ENCODE results near the gene DPAGT1. TPM values are rescaled to one million over a fixed set of nuclear protein-coding genes. Genes with fewer than 3 reads are reported as not detected.
A peak's percentile ranks its signal among the peaks of the same experiment; 100 is the strongest.

The DPAGT1 gene
- 36.4 and 37.2 TPM in 2 replicates for total RNA-seq (2014; rRNA removed; shearing (Covaris generic))
- 48.3 and 52.6 TPM in 2 replicates for polyA plus RNA-seq (2016; fragmentation: Nextera tagmentation; extraction: Ambion mirVana)
- long read RNA-seq, transcript DPAGT1-201 (9 exons, 2,205 nt), result major isoform, 14 of 33 reads
- long read RNA-seq, partial matches to known transcripts, result 3 of 33 reads
- long read RNA-seq, other reads (novel, unspliced or antisense), result 15 of 33 reads

DNA sequence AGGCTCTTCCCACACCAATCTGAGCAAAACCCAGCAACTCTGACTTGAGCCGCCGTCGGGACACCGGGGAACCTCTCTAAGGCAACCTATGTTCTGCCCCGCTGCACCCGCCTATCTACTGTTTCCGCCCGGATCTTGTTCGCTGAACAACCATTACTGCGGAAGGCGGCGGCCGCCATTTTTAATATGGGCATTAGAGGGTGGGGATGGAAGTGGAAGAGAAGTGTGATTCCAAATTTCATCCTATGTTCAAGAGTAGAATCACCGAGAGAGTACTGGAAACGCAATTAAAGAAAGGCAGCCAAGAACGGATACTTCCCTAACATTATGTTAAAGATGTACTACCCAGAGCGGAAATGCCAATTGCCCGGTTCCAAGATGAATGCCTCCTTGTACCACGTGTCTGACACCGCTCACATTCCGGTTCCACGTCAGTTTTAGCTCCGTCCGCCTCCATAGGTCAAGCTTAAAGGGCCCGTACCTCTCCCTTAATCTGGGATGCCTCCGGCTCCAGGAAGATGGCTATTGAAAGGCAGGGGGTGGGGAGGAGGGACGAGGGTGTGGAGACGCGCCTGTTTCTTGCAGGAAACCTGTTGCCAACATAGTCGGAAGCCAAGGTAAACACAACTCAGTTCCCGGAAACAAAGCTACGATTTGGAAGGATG lies at the start of gene DPAGT1:
Gene DPAGT1 (minus strand): TSS at position 95 of the 665 bp plus-strand sequence. CDS start 198 bp downstream, outside the sequence.
- Histone ChIP-seq H3K9me2 (ENCODE audit: insufficient read depth) (no peaks in the 10 kb centered on the region), H3K27me3 (ENCODE audit: insufficient read depth) (no peaks in the 10 kb centered on the region), H3K36me3 (ENCODE audit: insufficient read depth) (peaks cover 9% of the 10 kb centered on the region), H3K4me2 (peak within 1 kb of the TSS; percentile 100), H4K20me1 (replicated peaks; ENCODE audit: insufficient read depth) (no peaks in the 10 kb centered on the region), H3F3A (replicated peaks; ENCODE audit: low read depth) (peaks cover 30% of the 10 kb centered on the region), H2AFZ (peak within 1 kb of the TSS; percentile 89), H3K27ac (ENCODE audit: low read depth) (peak within 1 kb of the TSS; percentile 90), H3K79me2 (replicated peaks; ENCODE audit: insufficient read depth) (peaks cover 15% of the 10 kb centered on the region), H3K4me3 (peak within 1 kb of the TSS; percentile 98), H3K4me1 (ENCODE audit: insufficient read depth) (peaks cover 30% of the 10 kb centered on the region)
- DNase-seq (ENCODE audit: low spot score) (peak; percentile 98), ATAC-seq (peak; percentile 87)
- peaks cover 27% of the 10 kb centered on the region for H3K4me1 Mint-ChIP-seq
- H3K27me3 Mint-ChIP-seq (ENCODE audit: insufficient read depth, low read depth, poor library complexity), result peaks cover 11% of the 10 kb centered on the region
- peak within 1 kb of the TSS; percentile 80 for H3K4me3 Mint-ChIP-seq
- peak; percentile 83 for TF ChIP-seq CREB1 (CRISPR knock-in tag; IDR thresholded peaks at IDR 0.05; ENCODE audit: low read depth)
- no peak for TF ChIP-seq POLR2AphosphoS5 (IDR thresholded peaks at IDR 0.05; ENCODE audit: low read depth)
- no peak for TF ChIP-seq NANOG (IDR thresholded peaks at IDR 0.05; ENCODE audit: borderline replicate concordance)
- TF ChIP-seq ZNF114 (CRISPR knock-in tag; IDR thresholded peaks at IDR 0.05), result 0 out of 2 replicates have a peak, but pooled peaks have one; percentile 33
- no peak for TF ChIP-seq EZH2 (IDR thresholded peaks at IDR 0.05; ENCODE audit: low read depth, unreplicated experiment)
- TF ChIP-seq, protein P1, sequence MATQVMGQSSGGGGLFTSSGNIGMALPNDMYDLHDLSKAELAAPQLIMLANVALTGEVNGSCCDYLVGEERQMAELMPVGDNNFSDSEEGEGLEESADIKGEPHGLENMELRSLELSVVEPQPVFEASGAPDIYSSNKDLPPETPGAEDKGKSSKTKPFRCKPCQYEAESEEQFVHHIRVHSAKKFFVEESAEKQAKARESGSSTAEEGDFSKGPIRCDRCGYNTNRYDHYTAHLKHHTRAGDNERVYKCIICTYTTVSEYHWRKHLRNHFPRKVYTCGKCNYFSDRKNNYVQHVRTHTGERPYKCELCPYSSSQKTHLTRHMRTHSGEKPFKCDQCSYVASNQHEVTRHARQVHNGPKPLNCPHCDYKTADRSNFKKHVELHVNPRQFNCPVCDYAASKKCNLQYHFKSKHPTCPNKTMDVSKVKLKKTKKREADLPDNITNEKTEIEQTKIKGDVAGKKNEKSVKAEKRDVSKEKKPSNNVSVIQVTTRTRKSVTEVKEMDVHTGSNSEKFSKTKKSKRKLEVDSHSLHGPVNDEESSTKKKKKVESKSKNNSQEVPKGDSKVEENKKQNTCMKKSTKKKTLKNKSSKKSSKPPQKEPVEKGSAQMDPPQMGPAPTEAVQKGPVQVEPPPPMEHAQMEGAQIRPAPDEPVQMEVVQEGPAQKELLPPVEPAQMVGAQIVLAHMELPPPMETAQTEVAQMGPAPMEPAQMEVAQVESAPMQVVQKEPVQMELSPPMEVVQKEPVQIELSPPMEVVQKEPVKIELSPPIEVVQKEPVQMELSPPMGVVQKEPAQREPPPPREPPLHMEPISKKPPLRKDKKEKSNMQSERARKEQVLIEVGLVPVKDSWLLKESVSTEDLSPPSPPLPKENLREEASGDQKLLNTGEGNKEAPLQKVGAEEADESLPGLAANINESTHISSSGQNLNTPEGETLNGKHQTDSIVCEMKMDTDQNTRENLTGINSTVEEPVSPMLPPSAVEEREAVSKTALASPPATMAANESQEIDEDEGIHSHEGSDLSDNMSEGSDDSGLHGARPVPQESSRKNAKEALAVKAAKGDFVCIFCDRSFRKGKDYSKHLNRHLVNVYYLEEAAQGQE (IDR thresholded peaks at IDR 0.05; ENCODE audit: unreplicated experiment), result peak; percentile 12
- TF ChIP-seq, protein P2, sequence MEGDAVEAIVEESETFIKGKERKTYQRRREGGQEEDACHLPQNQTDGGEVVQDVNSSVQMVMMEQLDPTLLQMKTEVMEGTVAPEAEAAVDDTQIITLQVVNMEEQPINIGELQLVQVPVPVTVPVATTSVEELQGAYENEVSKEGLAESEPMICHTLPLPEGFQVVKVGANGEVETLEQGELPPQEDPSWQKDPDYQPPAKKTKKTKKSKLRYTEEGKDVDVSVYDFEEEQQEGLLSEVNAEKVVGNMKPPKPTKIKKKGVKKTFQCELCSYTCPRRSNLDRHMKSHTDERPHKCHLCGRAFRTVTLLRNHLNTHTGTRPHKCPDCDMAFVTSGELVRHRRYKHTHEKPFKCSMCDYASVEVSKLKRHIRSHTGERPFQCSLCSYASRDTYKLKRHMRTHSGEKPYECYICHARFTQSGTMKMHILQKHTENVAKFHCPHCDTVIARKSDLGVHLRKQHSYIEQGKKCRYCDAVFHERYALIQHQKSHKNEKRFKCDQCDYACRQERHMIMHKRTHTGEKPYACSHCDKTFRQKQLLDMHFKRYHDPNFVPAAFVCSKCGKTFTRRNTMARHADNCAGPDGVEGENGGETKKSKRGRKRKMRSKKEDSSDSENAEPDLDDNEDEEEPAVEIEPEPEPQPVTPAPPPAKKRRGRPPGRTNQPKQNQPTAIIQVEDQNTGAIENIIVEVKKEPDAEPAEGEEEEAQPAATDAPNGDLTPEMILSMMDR (conservative IDR thresholded peaks at IDR 0.05; ENCODE audit: low read depth in 2 of 2), result no peak
- no peak for TF ChIP-seq ZNF331 (CRISPR knock-in tag; IDR thresholded peaks at IDR 0.05; ENCODE audit: low read depth)
- TF ChIP-seq, protein P3, sequence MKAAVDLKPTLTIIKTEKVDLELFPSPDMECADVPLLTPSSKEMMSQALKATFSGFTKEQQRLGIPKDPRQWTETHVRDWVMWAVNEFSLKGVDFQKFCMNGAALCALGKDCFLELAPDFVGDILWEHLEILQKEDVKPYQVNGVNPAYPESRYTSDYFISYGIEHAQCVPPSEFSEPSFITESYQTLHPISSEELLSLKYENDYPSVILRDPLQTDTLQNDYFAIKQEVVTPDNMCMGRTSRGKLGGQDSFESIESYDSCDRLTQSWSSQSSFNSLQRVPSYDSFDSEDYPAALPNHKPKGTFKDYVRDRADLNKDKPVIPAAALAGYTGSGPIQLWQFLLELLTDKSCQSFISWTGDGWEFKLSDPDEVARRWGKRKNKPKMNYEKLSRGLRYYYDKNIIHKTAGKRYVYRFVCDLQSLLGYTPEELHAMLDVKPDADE (IDR thresholded peaks at IDR 0.05), result peak; percentile 83
- H3K36me3 Mint-ChIP-seq (ENCODE audit: low read depth), result peaks cover 22% of the 10 kb centered on the region
- peak within 1 kb of the TSS; percentile 99 for H3K27ac Mint-ChIP-seq
- H3K9me3 Mint-ChIP-seq, result no peaks in the 10 kb centered on the region

All from GM23338 (cell line).